Prostate gland (tissue), 2 donors: ENCODE data around the gene LTBP2. TPM values are rescaled to one million over a fixed set of nuclear protein-coding genes. Genes with fewer than 3 reads are reported as not detected.

Experiments used
- DNase-seq: peaks from one replicate; pipeline ENCODE4 v3.0.0-alpha.2; 2019; ENCODE audit warnings: low spot score
- H3K27ac ChIP-seq, 2 donors: fragments of 200-600 bp; sonication (generic); 2 replicates each; pipeline ENCODE4 v1.5.1; 2017 to 2019
- H3K27me3 ChIP-seq: fragments of 200-600 bp; sonication (generic); replicated peaks from 2 replicates; pipeline ENCODE4 v1.5.1; 2019; ENCODE audit not compliant: insufficient read depth
- H3K36me3 ChIP-seq, 2 donors: fragments of 200-600 bp; sonication (generic); 1 replicate in 1 of 2; 2 replicates in 1 of 2; pipeline versions ENCODE4 v1.5.1 to v1.8.1; 2017 to 2019
- H3K4me1 ChIP-seq: fragments of 200-600 bp; sonication (generic); replicated peaks from 2 replicates; pipeline ENCODE4 v1.5.1; 2019
- H3K4me3 ChIP-seq, 2 donors: fragments of 200-600 bp; sonication (generic); 2 replicates each; pipeline ENCODE4 v1.5.1; 2017 to 2019
- H3K9me3 ChIP-seq: fragments of 200-600 bp; sonication (generic); 2 replicates; pipeline ENCODE4 v1.5.1; 2017
- CTCF ChIP-seq, 4 experiments: fragments of 200-600 bp in 2 of 4; fragments of 450-650 bp in 2 of 4; sonication (generic) in 2 of 4; IDR thresholded peaks; 1 replicate in 3 of 4; 2 replicates in 1 of 4; pipeline ENCODE4 v1.5.1; 2016 to 2019; ENCODE audit warnings: antibody characterized with exemption in 4 of 4, mild to moderate bottlenecking in 2 of 4, moderate library complexity in 2 of 4
- POLR2A ChIP-seq: fragments of 450-650 bp; IDR thresholded peaks from one replicate; pipeline ENCODE4 v1.6.1; 2016; ENCODE audit warnings: antibody characterized with exemption, mild to moderate bottlenecking
- POLR2AphosphoS5 ChIP-seq: sonication (generic); formaldehyde crosslinking; IDR thresholded peaks from one replicate; pipeline ENCODE4 v1.6.1; 2017; ENCODE audit warnings: antibody characterized with exemption
- WGBS: methylation state at CpG from one replicate; pipeline ENCODE4 v1.1.5; 2018; 5-methylcytosine and 5-hydroxymethylcytosine counted together
- intact Hi-C: fragments of 100-400 bp; cut with DNase I; formaldehyde crosslinking; loops from one replicate; pipeline ENCODE4 v1.14.2; 2022
- total RNA-seq, 2 donors: library from RNA; depleted of rRNA; stranded (reverse); fragments of >200 nt; gene quantifications; one replicate each; pipeline ENCODE4 v1.1.0, GENCODE V29; 2016

Gene LTBP2
- total RNA-seq, 2 donors from 2014 or later = 47.0 to 90.7 TPM

- Histone ChIP-seq H3K4me1 (no peaks in the 10 kb centered on the region), H3K27me3 (peaks cover 4% of the 10 kb centered on the region)
These were observed 4.5 kb upstream of the LTBP2 start for GRCh38 chr14:74616507-74616906.

GRCh38 chr14:74615735-74616134, 3.7 kb upstream of the LTBP2 start:
- Histone ChIP-seq H3K27me3 (peaks cover 4% of the 10 kb centered on the region), H3K36me3 (no peaks in the 10 kb centered on the region), H3K4me3 (no peak overlapping the region), H3K27ac (no peak overlapping the region), H3K9me3 (no peaks in the 10 kb centered on the region), H3K4me1 (no peaks in the 10 kb centered on the region)
- 90% methylated on average over 14 of the region's 14 CpGs for WGBS
- intact Hi-C loops = loop anchor here (5.0 to 10.0 kb wide), 3 partner anchors 47 to 251 kb away; partner anchors contain the start of gene YLPM1
- no peak for DNase-seq
- TF ChIP-seq POLR2A (no peak), POLR2AphosphoS5 (no peak), CTCF (IDR thresholded peaks at IDR 0.05) (no peak)

More at GRCh38 chr14:74616507-74616906, 4.5 kb upstream of the LTBP2 start:
- DNase-seq = no peak
- no peak overlapping the region for H3K27ac ChIP-seq
- no peaks in the 10 kb centered on the region for H3K9me3 ChIP-seq
- TF ChIP-seq POLR2A (no peak), POLR2AphosphoS5 (no peak), CTCF (IDR thresholded peaks at IDR 0.05) (no peak)
- intact Hi-C loops = loop anchor here (5.0 to 10.0 kb wide), 3 partner anchors 46 to 252 kb away; partner anchors contain the start of gene YLPM1
- 69% methylated on average over 4 of the region's 4 CpGs for WGBS
- H3K36me3 ChIP-seq = no peaks in the 10 kb centered on the region
- H3K4me3 ChIP-seq = no peak overlapping the region

GRCh38 chr14:74614508-74615495, 2.8 kb upstream of the LTBP2 start:
- WGBS = 64% methylated on average over 8 of the region's 8 CpGs
- H3K4me1 ChIP-seq = no peaks in the 10 kb centered on the region
- intact Hi-C loops = loop anchor here (5.0 to 10.0 kb wide), 4 partner anchors 47 to 250 kb away; partner anchors contain the start of genes AREL1, FCF1 and YLPM1

GRCh38 chr14:74613211-74613914, 1.3 kb upstream of the LTBP2 start:
- no peak overlapping the region for H3K4me3 ChIP-seq
- intact Hi-C loops = loop anchor here (2.0 to 10.0 kb wide), 4 partner anchors 99 to 249 kb away; partner anchors contain the start of genes AREL1, FCF1 and YLPM1
- no peaks in the 10 kb centered on the region for H3K4me1 ChIP-seq
- peaks cover 4% of the 10 kb centered on the region for H3K27me3 ChIP-seq
- no peak for DNase-seq
- no peaks in the 10 kb centered on the region for H3K9me3 ChIP-seq
- H3K27ac ChIP-seq = no peak overlapping the region
- H3K36me3 ChIP-seq = no peaks in the 10 kb centered on the region
- TF ChIP-seq POLR2AphosphoS5 = no peak
- TF ChIP-seq CTCF (IDR thresholded peaks at IDR 0.05) = no peak
- TF ChIP-seq POLR2A = no peak
- WGBS = 85% methylated on average over 16 of the region's 16 CpGs

More at GRCh38 chr14:74614508-74615495, 2.8 kb upstream of the LTBP2 start:
- Histone ChIP-seq H3K27me3 (peaks cover 4% of the 10 kb centered on the region), H3K9me3 (no peaks in the 10 kb centered on the region), H3K36me3 (no peaks in the 10 kb centered on the region), H3K27ac (no peak overlapping the region), H3K4me3 (no peak overlapping the region)
- no peak for DNase-seq
- no peak for TF ChIP-seq POLR2A
- TF ChIP-seq POLR2AphosphoS5 = no peak
- no peak for TF ChIP-seq CTCF (IDR thresholded peaks at IDR 0.05)
